OCI-LY7 (cell line): Measurements from ENCODE around the gene PRR33. TPM values are rescaled to one million over a fixed set of nuclear protein-coding genes. Genes with fewer than 3 reads are reported as not detected.
"Not testable (repeated sequence)": the region's sequence is repeated elsewhere in the genome, so short reads cannot be mapped to it uniquely, and the experiment has no call there.

ENCODE experiments used
- BruUV-seq: library from RNA; stranded (reverse); fragments of 400-500 nt; replicated peaks from 2 replicates; lab custom pipeline; 2021; lab: Mats Ljungman, UMichigan
- CTCF ChIA-PET: fragments of 300-600 bp; sonication (Branson Sonifier 250); formaldehyde crosslinking; loops from one replicate; lab custom pipeline; 2022; ENCODE audit warnings: antibody characterized with exemption; ENCODE audit not compliant: unreplicated experiment; lab: Charles Lee
- POLR2A ChIA-PET: fragments of 300-600 bp; sonication (Branson Sonifier 250); formaldehyde crosslinking; loops from one replicate; lab custom pipeline; 2022; ENCODE audit warnings: antibody characterized with exemption; lab: Charles Lee
- DNase-seq: peaks from one replicate; pipeline ENCODE4 v3.0.0-alpha.2; 2015; ENCODE audit warnings: low spot score
- H2AFZ ChIP-seq: fragments of 200-600 bp; sonication (generic), shearing (Covaris generic); 2 replicates; pipeline ENCODE4 v1.6.1; 2014; ENCODE audit warnings: mild to moderate bottlenecking, antibody characterized with exemption, low read length, moderate library complexity
- H3K27ac ChIP-seq: fragments of 200-600 bp; sonication (generic); 2 replicates; pipeline ENCODE4 v1.5.1; 2014; ENCODE audit warnings: mixed run types, low read depth, mild to moderate bottlenecking, moderate library complexity, low read length, inconsistent platforms; ENCODE audit not compliant: poor library complexity, severe bottlenecking
- H3K36me3 ChIP-seq: fragments of 200-600 bp; sonication (generic); 2 replicates; pipeline ENCODE4 v1.6.1; 2014; ENCODE audit warnings: mild to moderate bottlenecking, antibody characterized with exemption, low read length, moderate library complexity, mixed read lengths; ENCODE audit not compliant: insufficient read depth
- H3K4me1 ChIP-seq: fragments of 200-600 bp; sonication (generic); 2 replicates; pipeline ENCODE4 v1.5.1; 2014; ENCODE audit warnings: mild to moderate bottlenecking, low read length; ENCODE audit not compliant: insufficient read depth, poor library complexity, severe bottlenecking
- H3K4me2 ChIP-seq: fragments of 200-600 bp; sonication (generic); 2 replicates; pipeline ENCODE4 v1.6.1; 2014; ENCODE audit warnings: mild to moderate bottlenecking, low read length
- H3K4me3 ChIP-seq: fragments of 200-600 bp; sonication (generic); 2 replicates; pipeline ENCODE4 v1.5.1; 2014; ENCODE audit warnings: mild to moderate bottlenecking, low read depth, low read length; ENCODE audit not compliant: poor library complexity, severe bottlenecking
- H3K79me2 ChIP-seq: fragments of 200-600 bp; sonication (generic); 2 replicates; pipeline ENCODE4 v1.6.1; 2016; ENCODE audit warnings: low read depth, mild to moderate bottlenecking, low read length, moderate library complexity, mixed read lengths; ENCODE audit not compliant: insufficient read depth
- H3K9me2 ChIP-seq: fragments of 200-600 bp; sonication (generic); 2 replicates; pipeline ENCODE4 v1.6.1; 2016; ENCODE audit warnings: mild to moderate bottlenecking, low read length, mixed read lengths; ENCODE audit not compliant: insufficient read depth
- H3K9me3 ChIP-seq: fragments of 200-600 bp; sonication (generic); 2 replicates; pipeline ENCODE4 v1.6.1; 2014; ENCODE audit warnings: mild to moderate bottlenecking, mixed run types, low read length, mixed read lengths
- H4K20me1 ChIP-seq: fragments of 200-600 bp; sonication (generic); 2 replicates; pipeline ENCODE4 v1.6.1; 2014; ENCODE audit warnings: mild to moderate bottlenecking, antibody characterized with exemption, low read length, moderate library complexity, mixed read lengths; ENCODE audit not compliant: insufficient read depth
- CTCF ChIP-seq: fragments of 200-600 bp; sonication (generic); conservative IDR thresholded peaks from 2 replicates; pipeline ENCODE4 v1.5.1; 2014; ENCODE audit warnings: mild to moderate bottlenecking, antibody characterized with exemption, low read length, moderate library complexity, mixed read lengths
- EZH2phosphoT487 ChIP-seq: fragments of 200-600 bp; sonication (generic); IDR thresholded peaks from 2 replicates; pipeline ENCODE4 v1.6.1; 2018; ENCODE audit warnings: low read depth, borderline replicate concordance, mild to moderate bottlenecking, mixed run types, antibody characterized with exemption, low read length, moderate library complexity, mixed read lengths
- intact Hi-C: fragments of 100-400 bp; cut with micrococcal nuclease; formaldehyde crosslinking; loops from one replicate; pipeline ENCODE4 v1.10.0; 2022; ENCODE audit not compliant: unreplicated experiment
- total RNA-seq, 2 experiments: library from RNA; depleted of rRNA in 1 of 2; stranded (reverse); fragments of >200 nt in 1 of 2; shearing (Covaris generic) in 1 of 2; gene quantifications; 2 replicates each; pipeline ENCODE4 v1.2.3, GENCODE V29; 2014 to 2022

Gene PRR33
- total RNA-seq, 2 experiments from 2014 or later, result not detected

- intact Hi-C loops, POLR2A ChIA-PET, H3K4me2 ChIP-seq, H3K27ac ChIP-seq, H4K20me1 ChIP-seq, H3K9me3 ChIP-seq, CTCF ChIA-PET, H3K9me2 ChIP-seq, BruUV-seq, H2AFZ ChIP-seq, H3K79me2 ChIP-seq, H3K4me3 ChIP-seq, DNase-seq: not testable (repeated sequence)
- peaks cover 51% of the 10 kb centered on the region for H3K36me3 ChIP-seq
- peaks cover 13% of the 10 kb centered on the region for H3K4me1 ChIP-seq
These were observed 5.1 kb downstream of the PRR33 start for GRCh38 chr11:1886551-1886950.

- Histone ChIP-seq H3K79me2 (no peaks in the 10 kb centered on the region), H3K36me3 (peaks cover 51% of the 10 kb centered on the region), H3K4me1 (peaks cover 21% of the 10 kb centered on the region), H3K4me2 (no peak overlapping the region), H3K4me3 (no peak overlapping the region), H4K20me1 (no peaks in the 10 kb centered on the region), H3K27ac (no peak overlapping the region), H3K9me2 (no peaks in the 10 kb centered on the region), H2AFZ (no peak overlapping the region), H3K9me3 (no peaks in the 10 kb centered on the region)
- POLR2A ChIA-PET, result no interaction called here
- TF ChIP-seq EZH2phosphoT487 (no peak), CTCF (no peak)
- CTCF ChIA-PET, result no interaction called here
- no TSS peak for BruUV-seq
- intact Hi-C loops, result loop anchor here (5.0 kb wide), 1 partner anchor 33 kb away; the partner anchor contains the start of gene TNNT3
- DNase-seq, result no peak
These were observed 7.4 kb downstream of the PRR33 start for GRCh38 chr11:1884303-1884700.

- H3K36me3 ChIP-seq, result peaks cover 46% of the 10 kb centered on the region
- no peak overlapping the region for H3K4me2 ChIP-seq
- no peaks in the 10 kb centered on the region for H3K9me2 ChIP-seq
- ChIA-PET CTCF (interaction anchor here (1.9 kb wide), 1 partner anchor 33 kb away, joined by 5 read pairs; no protein-coding TSS in a partner anchor), POLR2A (no interaction called here)
- H2AFZ ChIP-seq, result no peak overlapping the region
- H3K4me1 ChIP-seq, result peaks cover 21% of the 10 kb centered on the region
- no peaks in the 10 kb centered on the region for H3K79me2 ChIP-seq
- H3K27ac ChIP-seq, result no peak overlapping the region
- intact Hi-C loops, result loop anchor here (2.0 to 5.0 kb wide), 2 partner anchors 29 to 34 kb away; partner anchors contain the start of gene TNNT3
- H3K9me3 ChIP-seq, result no peaks in the 10 kb centered on the region
- BruUV-seq, result no TSS peak
- TF ChIP-seq CTCF (no peak), EZH2phosphoT487 (no peak)
- H4K20me1 ChIP-seq, result no peaks in the 10 kb centered on the region
- no peak for DNase-seq
- no peak overlapping the region for H3K4me3 ChIP-seq
These were observed 8.1 kb downstream of the PRR33 start for GRCh38 chr11:1883346-1884302.
